Epidermal melanocyte (primary cell): ENCODE data around the gene CYP2B6.
"Not testable (repeated sequence)": the region's sequence is repeated elsewhere in the genome, so short reads cannot be mapped to it uniquely, and the experiment has no call there.

Experiments
- DNase-seq: peaks from one replicate; pipeline ENCODE4 v3.0.0; 2011; ENCODE audit warnings: low spot score; ENCODE audit not compliant: insufficient read length

CYP2B6 gene

DNA sequence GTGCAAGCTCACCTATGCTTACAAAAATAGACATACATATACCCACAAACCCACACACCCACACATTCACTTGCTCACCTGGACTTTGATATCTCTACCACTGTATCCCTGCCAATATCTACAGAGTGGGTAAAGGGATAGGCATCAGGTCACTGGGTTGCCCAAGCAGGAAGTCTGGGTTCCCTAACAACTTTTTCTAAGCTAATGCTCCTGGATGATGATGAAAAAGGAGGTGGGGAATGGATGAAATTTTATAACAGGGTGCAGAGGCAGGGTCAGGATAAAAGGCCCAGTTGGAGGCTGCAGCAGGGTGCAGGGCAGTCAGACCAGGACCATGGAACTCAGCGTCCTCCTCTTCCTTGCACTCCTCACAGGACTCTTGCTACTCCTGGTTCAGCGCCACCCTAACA, at the start of gene CYP2B6:
TSS of gene CYP2B6 (plus strand) at position 311 of the 410 bp plus-strand sequence. CDS start at position 335, 24 bp downstream.
- DNase-seq = no peak

GRCh38 chr19:40941481-40942219, 49.4 kb upstream of the CYP2B6 start:
- no peak for DNase-seq

GRCh38 chr19:40945645-40946044, 45.4 kb upstream of the CYP2B6 start:
- DNase-seq = no peak

- no peak for DNase-seq
These were observed 44.0 kb upstream of the CYP2B6 start for GRCh38 chr19:40947114-40947513.

- DNase-seq = no peak
These were observed 43.5 kb upstream of the CYP2B6 start for GRCh38 chr19:40947573-40947972.

DNA sequence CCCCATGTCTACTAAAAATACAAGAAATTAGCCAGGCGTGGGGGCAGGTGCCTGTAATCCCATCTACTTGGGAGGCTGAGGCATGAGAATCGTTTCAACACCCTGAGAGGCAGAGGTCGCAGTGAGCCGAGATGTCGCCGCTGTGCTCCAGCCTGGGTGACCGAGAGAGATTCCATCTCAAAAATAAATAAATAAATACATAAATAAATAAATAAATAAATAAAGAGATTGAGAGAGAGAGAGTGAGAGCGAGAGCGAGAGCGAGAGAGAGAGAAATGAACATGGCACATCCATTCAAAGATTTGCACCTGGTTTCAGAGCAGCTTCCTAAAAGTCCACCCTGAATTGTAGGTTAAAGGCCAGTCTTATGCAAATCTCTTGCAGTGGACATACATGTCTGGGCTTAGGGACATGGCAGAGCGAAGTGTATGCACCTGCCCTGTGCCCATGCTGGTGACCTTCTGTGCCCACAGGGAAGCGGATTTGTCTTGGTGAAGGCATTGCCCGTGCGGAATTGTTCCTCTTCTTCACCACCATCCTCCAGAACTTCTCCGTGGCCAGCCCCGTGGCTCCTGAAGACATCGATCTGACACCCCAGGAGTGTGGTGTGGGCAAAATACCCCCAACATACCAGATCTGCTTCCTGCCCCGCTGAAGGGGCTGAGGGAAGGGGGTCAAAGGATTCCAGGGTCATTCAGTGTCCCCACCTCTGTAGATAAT, 42.3 kb upstream of the CYP2B6 start:
- DNase-seq = no peak

GRCh38 chr19:40954573-40954972, 36.5 kb upstream of the CYP2B6 start:
- DNase-seq = no peak

DNA sequence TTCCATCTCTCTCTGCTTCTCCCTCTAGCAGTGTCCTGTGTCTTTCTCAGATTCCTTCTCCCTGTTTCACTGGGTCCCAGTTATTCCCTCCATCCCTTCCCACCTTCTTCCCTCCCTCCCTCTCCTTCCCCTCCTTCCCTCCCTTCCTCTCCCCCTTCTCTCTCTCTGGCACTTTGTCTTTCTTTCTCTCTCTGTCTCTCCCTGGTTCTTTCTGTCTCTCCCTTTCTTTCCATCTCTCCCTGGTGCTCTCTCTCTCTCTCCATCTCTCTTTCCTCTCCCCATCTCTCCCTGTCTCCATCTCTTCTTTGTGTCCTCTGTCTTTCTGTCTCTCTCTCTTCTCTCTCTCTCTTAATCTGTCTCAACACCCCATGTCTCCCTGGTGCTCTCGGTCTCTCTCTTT, 31.7 kb upstream of the CYP2B6 start:
- DNase-seq = no peak

DNA sequence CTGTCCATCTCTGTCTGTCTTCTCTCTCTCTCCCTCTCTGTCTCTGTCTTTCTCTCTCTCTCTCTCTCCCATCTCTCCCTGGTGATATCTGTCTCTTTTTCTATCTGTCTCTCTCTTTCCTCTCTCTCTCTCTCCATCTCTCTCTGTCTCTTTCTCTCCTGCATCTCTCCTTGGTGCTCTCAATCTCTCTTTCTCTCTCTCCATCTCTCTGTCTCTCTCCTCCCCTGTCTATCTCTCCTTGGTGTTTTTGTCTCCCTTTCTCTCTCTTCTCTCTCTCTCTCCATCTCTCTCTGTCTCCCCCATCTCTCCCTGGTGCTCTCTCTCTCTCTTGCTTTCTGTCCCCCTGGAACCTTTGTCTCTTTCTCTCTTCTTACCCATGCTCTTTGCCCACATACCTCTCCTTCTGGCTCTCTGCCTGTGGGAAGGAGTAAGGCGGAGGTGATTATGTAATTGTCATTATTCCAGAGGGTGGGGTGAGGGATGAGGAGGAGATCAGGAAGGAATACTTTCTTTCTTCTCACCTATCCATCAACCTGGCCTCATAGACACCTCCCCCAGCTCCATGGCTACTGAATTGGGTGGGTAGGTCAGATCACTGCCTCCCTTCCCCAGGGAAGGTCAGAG, 30.9 kb upstream of the CYP2B6 start:
- DNase-seq = no peak

DNA sequence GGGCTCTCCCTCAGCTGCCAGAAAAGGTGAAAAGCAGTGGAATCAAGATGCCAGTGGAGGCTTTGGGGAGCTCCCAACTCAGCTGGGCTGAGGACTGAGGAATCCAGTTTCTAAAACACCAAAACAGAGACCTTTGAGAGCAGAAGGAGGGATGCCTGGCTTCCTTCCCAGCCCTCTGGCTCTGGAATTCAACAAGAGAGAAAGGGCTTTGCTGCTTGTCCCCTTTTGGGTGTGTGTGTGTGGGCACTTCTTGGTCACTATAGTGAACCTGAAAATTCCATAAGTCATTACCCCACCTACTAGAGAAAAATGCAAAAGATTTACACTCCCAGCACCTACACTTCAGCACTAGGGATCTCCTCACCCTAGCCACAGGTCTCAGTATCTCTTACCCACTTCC, 30.3 kb upstream of the CYP2B6 start:
- DNase-seq = no peak

GRCh38 chr19:40962460-40962961, 28.6 kb upstream of the CYP2B6 start:
- no peak for DNase-seq

GRCh38 chr19:40964361-40964760, 26.7 kb upstream of the CYP2B6 start:
- DNase-seq = not testable (repeated sequence)

DNA sequence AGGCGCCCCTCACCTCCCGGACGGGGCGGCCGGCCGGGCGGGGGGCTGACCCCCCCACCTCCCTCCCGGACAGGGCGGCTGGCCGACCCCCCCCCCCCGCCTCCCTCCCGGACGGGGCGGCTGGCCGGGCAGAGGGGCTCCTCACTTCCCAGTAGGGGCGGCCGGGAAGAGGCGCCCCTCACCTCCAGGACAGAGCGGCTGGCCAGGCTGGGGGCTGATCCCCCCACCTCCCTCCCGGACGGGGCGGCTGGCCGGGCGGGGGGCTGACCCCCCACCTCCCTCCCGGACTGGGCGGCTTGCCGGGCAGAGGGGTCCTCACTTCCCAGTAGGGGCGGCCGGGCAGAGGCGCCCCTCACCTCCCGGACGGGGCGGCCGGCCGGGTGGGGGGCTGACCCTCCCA, 25.7 kb upstream of the CYP2B6 start:
- DNase-seq = not testable (repeated sequence)

DNA sequence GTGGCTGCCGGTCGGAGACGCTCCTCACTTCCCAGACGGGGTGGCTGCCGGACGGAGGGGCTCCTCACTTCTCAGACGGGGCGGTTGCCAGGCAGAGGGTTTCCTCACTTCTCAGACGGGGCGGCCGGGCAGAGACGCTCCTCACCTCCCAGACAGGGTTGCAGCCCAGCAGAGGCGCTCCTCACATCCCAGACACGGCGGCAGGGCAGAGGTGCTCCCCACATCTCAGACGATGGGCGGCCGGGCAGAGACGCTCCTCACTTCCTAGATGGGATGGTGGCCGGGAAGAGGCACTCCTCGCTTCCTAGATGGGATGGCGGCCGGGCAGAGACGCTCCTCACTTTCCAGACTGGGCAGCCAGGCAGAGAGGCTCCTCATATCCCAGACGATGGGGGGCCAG, 24.5 kb upstream of the CYP2B6 start:
- not testable (repeated sequence) for DNase-seq

DNA sequence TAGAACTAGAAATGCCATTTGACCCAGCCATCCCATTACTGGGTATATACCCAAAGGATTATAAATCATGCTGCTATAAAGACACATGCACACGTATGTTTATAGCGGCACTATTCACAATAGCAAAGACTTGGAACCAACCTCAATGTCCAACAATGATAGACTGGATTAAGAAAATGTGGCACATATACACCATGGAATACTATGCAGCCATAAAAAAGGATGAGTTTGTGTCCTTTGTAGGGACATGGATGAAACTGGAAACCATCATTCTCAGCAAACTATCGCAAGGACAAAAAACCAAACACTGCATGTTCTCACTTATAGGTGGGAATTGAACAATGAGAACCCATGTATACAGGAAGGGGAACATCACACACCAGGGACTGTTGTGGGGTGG, 23.0 kb upstream of the CYP2B6 start:
- not testable (repeated sequence) for DNase-seq

DNA sequence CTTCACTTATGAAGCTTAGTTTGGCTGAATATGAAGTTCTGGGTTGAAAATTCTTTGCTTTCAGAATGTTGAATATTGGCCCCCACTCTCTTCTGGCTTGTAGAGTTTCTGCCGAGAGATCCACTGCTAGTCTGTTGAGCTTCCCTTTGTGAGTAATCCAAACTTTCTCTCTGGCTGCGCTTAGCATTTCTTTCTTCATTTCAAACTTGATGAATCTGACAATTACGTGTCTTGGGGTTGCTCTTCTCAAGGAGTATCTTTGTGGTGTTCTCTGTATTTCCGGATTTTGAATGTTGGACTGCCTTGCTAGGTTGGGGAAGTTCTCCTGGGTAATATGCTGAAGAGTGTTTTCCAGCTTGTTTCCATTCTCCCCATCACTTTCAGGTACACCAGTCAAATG, 21.4 kb upstream of the CYP2B6 start:
- not testable (repeated sequence) for DNase-seq

DNA sequence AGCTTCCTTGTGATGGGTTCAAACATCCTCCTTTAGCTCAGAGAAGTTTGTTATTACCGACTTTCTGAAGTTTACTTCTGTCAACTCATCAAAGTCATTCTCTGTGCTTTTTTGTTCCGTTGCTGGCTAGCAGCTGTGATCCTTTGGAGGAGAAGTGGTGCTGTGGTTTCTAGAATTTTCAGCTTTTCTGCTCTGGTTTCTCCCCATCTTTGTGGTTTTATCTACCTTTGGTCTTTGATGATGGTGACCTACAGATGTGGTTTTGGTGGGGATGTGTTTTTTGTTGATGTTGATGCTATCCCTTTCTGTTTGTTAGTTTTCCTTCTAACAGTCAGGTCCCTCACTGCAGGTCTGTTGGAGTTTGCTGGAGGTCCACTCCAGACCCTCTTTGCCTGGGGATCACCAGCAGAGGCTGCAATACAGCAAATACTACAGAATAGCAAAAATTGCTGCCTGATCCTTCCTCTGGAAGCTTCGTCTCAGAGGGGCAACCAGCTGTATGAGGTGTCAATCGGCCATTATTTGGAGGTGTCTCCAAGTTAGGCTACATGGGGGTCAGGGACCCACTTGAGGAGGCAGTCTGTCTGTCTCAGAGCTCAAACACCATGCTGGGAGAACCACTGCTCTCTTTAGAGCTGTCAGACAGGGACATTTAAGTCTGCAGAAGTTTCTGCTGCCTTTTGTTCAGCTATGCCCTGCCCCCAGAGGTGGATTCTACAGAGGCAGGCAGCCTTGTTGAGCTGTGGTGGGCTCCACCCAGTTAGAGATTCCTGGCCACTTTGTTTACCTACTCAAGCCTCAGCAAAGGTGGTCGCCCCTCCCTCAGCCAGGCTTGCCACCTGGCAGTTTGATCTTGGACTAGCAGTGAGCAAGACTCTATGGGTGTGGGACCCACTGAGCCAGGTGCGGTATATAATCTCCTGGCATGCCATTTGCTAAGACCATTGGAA, 20.4 kb upstream of the CYP2B6 start:
- not testable (repeated sequence) for DNase-seq

- peak; percentile 71 for DNase-seq
These were observed 16.4 kb upstream of the CYP2B6 start for GRCh38 chr19:40974633-40975037.

DNA sequence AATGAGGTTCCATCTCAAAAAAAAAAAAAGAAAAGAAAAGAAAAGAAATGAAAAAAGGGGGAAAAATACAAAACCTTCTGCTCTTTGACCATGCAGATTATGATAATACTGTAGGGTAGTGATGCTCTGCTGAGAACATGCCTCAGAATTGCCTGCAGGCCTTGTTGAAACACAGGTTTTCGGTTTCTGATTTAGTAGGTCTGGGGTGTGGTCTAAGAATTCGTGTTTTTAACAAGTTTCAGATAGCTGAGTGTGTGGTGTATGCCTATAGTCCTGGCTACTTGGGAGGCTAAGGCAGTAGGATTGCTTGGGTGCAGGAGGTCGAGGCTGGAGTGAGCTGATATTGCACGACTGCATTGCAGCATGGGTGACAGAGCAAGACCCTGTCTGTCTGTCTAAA, 14.9 kb upstream of the CYP2B6 start:
- DNase-seq = no peak

- DNase-seq = no peak
These were observed 14.4 kb upstream of the CYP2B6 start for GRCh38 chr19:40976724-40977123.

- not testable (repeated sequence) for DNase-seq
These were observed 11.3 kb upstream of the CYP2B6 start for GRCh38 chr19:40979759-40980158.
